GM12872 (cell line): ENCODE data around the gene LTBP2.

Experiments used
- CTCF ChIP-seq: IDR thresholded peaks from 3 replicates; pipeline ENCODE4 v1.5.1; 2011; ENCODE audit warnings: low read depth, mild to moderate bottlenecking, low read length, moderate library complexity; ENCODE audit not compliant: insufficient read depth

The LTBP2 gene

GRCh38 chr14:74486164-74486563 is 125.9 kb downstream of the LTBP2 start:
- no peak for TF ChIP-seq CTCF

GRCh38 chr14:74483321-74483720 is 128.7 kb downstream of the LTBP2 start:
- TF ChIP-seq CTCF = no peak

- no peak for TF ChIP-seq CTCF
Observed at GRCh38 chr14:74482571-74482970, 129.5 kb downstream of the LTBP2 start.

- no peak for TF ChIP-seq CTCF
Observed at GRCh38 chr14:74480046-74480445, 132.0 kb downstream of the LTBP2 start.

GRCh38 chr14:74478996-74479635 is 132.9 kb downstream of the LTBP2 start:
- TF ChIP-seq CTCF = peak; percentile 36; the same call in 2 of the 3 replicates

- TF ChIP-seq CTCF = no peak
Observed at GRCh38 chr14:74476607-74477006, 135.4 kb downstream of the LTBP2 start.

GRCh38 chr14:74476107-74476506 is 135.9 kb downstream of the LTBP2 start:
- TF ChIP-seq CTCF = no peak
